GM12874 (cell line): Measurements from ENCODE around the gene ANHX.

ENCODE experiments used
- CTCF ChIP-seq: IDR thresholded peaks from 2 replicates; pipeline ENCODE4 v1.5.1; 2011; ENCODE audit warnings: low read depth, mild to moderate bottlenecking, control low read depth, low read length, moderate library complexity; ENCODE audit not compliant: insufficient read depth

The ANHX gene

GRCh38 chr12:133233993-133234564, 1.6 kb downstream of the ANHX start:
- TF ChIP-seq CTCF, result no peak

GRCh38 chr12:133233006-133233405, 2.7 kb downstream of the ANHX start:
- no peak for TF ChIP-seq CTCF

GRCh38 chr12:133231001-133231400, 4.7 kb downstream of the ANHX start:
- TF ChIP-seq CTCF, result no peak

- TF ChIP-seq CTCF, result no peak
Observed at GRCh38 chr12:133227281-133227852, 8.3 kb downstream of the ANHX start.

GRCh38 chr12:133226690-133227089, 9.0 kb downstream of the ANHX start:
- no peak for TF ChIP-seq CTCF

GRCh38 chr12:133225527-133225926, 10.2 kb downstream of the ANHX start:
- no peak for TF ChIP-seq CTCF

GRCh38 chr12:133222211-133222610, 13.5 kb downstream of the ANHX start:
- no peak for TF ChIP-seq CTCF
